ENCODE results near the gene SH2D7.

SH2D7 gene

GRCh38 chr15:78093242-78094020 is 1.1 kb downstream of the SH2D7 start:
- Mint-ChIP-seq H3K4me3 (peak overlapping the region; percentile 44), H3K27ac (no peak overlapping the region), H3K9me3 (no peaks in the 10 kb centered on the region), H3K36me3 (ENCODE audit: low read depth) (no peaks in the 10 kb centered on the region), H3K27me3 (ENCODE audit: low read depth) (peaks cover 3% of the 10 kb centered on the region), H3K4me1 (ENCODE audit: low read depth) (peaks cover 32% of the 10 kb centered on the region)
- DNase-seq (ENCODE audit: low spot score), result no peak

DNA sequence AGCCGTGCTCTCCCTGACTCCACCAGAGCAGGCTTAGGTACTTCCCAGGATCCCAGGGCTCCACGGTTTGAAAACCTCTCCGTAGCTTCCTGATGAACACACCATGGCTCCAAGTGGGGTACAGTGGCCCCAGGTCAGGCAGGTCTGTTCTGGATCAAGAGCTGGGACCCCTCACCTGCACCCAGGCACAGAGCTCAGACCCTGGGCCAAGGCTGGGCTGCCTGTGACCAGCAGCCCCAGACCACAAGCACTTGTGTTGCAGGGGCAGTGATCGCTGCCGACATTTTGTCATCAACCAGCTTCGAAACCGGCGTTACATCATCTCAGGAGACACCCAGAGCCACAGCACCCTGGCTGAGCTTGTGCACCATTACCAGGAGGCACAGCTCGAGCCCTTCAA is 5.3 kb downstream of the SH2D7 start:
- H3K4me3 Mint-ChIP-seq, result no peak overlapping the region
- DNase-seq (ENCODE audit: low spot score), result no peak
- peaks cover 28% of the 10 kb centered on the region for H3K4me1 Mint-ChIP-seq (ENCODE audit: low read depth)
- no peak overlapping the region for H3K27ac Mint-ChIP-seq
- H3K36me3 Mint-ChIP-seq (ENCODE audit: low read depth), result no peaks in the 10 kb centered on the region
- peaks cover 3% of the 10 kb centered on the region for H3K27me3 Mint-ChIP-seq (ENCODE audit: low read depth)
- H3K9me3 Mint-ChIP-seq, result no peaks in the 10 kb centered on the region

DNA sequence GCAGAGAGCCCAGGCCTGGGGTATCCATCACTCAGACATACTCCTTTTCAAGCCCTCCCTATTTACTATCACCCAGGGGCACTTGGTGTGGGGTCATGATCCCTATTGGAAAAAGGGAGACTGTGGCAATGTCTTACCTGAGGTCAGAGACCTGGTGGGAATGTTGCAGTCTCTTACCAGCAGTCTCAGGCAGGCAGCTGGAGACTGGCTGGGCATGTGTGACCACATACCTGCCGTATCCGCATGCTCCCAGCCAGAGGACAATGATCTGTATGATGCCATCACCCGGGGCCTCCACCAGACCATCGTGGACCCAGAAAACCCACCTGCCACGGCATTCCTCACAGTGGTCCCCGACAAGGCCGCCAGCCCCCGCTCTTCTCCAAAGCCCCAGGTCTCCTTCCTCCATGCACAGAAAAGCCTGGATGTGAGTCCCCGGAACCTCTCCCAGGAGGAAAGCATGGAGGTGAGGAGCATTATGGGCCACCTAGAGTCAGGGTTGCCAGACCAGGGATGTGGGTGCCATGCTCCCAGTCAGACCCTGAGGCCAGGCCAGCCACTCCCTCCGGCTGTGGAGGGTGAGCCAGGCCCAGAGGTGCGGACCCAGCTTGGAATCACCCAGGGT is 5.9 kb downstream of the SH2D7 start:
- Mint-ChIP-seq H3K27ac (no peak overlapping the region), H3K4me3 (no peak overlapping the region), H3K27me3 (ENCODE audit: low read depth) (peaks cover 3% of the 10 kb centered on the region), H3K36me3 (ENCODE audit: low read depth) (no peaks in the 10 kb centered on the region), H3K9me3 (no peaks in the 10 kb centered on the region), H3K4me1 (ENCODE audit: low read depth) (peaks cover 30% of the 10 kb centered on the region)
- no peak for DNase-seq (ENCODE audit: low spot score)

GRCh38 chr15:78100886-78101285 is 8.5 kb downstream of the SH2D7 start:
- peak overlapping the region; percentile 21 for H3K27ac Mint-ChIP-seq

GRCh38 chr15:78101423-78102105 is 9.2 kb downstream of the SH2D7 start:
- peaks cover 50% of the 10 kb centered on the region for H3K4me1 Mint-ChIP-seq (ENCODE audit: low read depth)
- H3K36me3 Mint-ChIP-seq (ENCODE audit: low read depth), result no peaks in the 10 kb centered on the region
- DNase-seq (ENCODE audit: low spot score), result no peak
- H3K4me3 Mint-ChIP-seq, result no peak overlapping the region
- H3K27me3 Mint-ChIP-seq (ENCODE audit: low read depth), result no peaks in the 10 kb centered on the region
- H3K27ac Mint-ChIP-seq, result peak overlapping the region; percentile 21
- no peaks in the 10 kb centered on the region for H3K9me3 Mint-ChIP-seq

More at GRCh38 chr15:78100886-78101285, 8.5 kb downstream of the SH2D7 start:
- no peak overlapping the region for H3K4me3 Mint-ChIP-seq
- H3K36me3 Mint-ChIP-seq (ENCODE audit: low read depth), result no peaks in the 10 kb centered on the region
- no peaks in the 10 kb centered on the region for H3K9me3 Mint-ChIP-seq
- no peak for DNase-seq (ENCODE audit: low spot score)
- H3K27me3 Mint-ChIP-seq (ENCODE audit: low read depth), result no peaks in the 10 kb centered on the region
- peaks cover 45% of the 10 kb centered on the region for H3K4me1 Mint-ChIP-seq (ENCODE audit: low read depth)

- H3K4me1 Mint-ChIP-seq (ENCODE audit: low read depth), result peaks cover 53% of the 10 kb centered on the region
Observed at GRCh38 chr15:78102211-78102610, 9.8 kb downstream of the SH2D7 start.

DNA sequence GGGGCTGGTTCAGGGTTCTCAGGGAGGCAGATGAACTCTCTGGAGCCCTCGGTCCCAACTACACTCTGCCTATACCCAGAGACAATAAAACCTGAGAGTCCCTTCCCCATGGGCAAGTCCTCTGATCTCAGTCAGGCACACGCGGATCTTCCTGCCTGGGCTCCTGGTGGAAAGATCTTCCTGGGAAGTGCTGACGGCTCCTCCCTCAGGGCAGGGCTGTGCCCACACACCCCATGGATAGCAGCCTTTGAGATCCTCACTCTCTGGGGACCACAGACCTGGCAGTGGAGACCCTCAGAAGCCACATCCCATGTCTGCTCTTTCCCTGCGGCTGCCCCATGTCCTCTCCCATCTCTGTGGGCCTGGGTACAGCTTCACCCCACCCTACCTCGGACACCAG is 10.4 kb downstream of the SH2D7 start:
- Mint-ChIP-seq H3K27me3 (ENCODE audit: low read depth) (no peaks in the 10 kb centered on the region), H3K27ac (peak overlapping the region; percentile 89), H3K4me3 (peak overlapping the region; percentile 38), H3K36me3 (ENCODE audit: low read depth) (no peaks in the 10 kb centered on the region), H3K4me1 (ENCODE audit: low read depth) (peaks cover 58% of the 10 kb centered on the region), H3K9me3 (no peaks in the 10 kb centered on the region)
- DNase-seq (ENCODE audit: low spot score), result no peak

More at GRCh38 chr15:78102211-78102610, 9.8 kb downstream of the SH2D7 start:
- DNase-seq (ENCODE audit: low spot score), result no peak
- peak overlapping the region; percentile 89 for H3K27ac Mint-ChIP-seq
- H3K36me3 Mint-ChIP-seq (ENCODE audit: low read depth), result no peaks in the 10 kb centered on the region
- H3K4me3 Mint-ChIP-seq, result peak overlapping the region; percentile 38
- no peaks in the 10 kb centered on the region for H3K9me3 Mint-ChIP-seq
- H3K27me3 Mint-ChIP-seq (ENCODE audit: low read depth), result no peaks in the 10 kb centered on the region

DNA sequence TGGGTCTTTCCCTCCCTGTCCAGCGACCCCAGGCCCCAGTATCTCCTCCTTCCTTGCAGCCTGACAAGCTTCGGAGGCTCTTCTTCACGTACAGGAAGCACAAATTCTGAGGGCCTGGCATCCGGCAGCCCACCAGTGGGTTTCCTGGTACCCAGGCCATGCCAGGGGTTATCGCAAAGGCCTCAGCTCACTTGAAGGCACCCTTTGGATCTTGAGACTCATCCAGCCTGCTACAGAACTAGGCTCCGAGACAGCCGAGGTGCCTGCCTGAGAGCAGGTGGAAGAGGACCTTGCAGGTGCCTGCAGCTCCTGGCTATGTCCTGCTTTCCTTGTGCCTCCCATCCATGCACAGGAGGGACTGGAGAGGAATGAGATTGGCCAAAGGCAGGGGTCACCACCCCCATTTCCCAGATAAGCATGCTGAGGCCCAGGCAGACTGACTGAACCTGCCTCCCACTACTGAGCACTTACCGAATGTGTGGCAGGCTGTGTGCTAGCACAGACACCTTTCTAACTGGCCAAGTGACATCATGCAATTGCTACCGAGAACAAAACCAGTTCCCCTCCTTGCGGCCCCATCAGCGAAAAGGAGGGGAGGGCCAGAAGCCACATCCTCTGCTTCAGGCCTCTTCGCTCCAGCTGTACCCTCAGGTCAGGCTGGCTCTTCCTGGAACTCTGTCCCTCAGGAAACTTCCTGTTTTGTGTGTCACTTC is 11.2 kb downstream of the SH2D7 start:
- Mint-ChIP-seq H3K36me3 (ENCODE audit: low read depth) (no peaks in the 10 kb centered on the region), H3K4me1 (ENCODE audit: low read depth) (peaks cover 64% of the 10 kb centered on the region), H3K4me3 (peak overlapping the region; percentile 64), H3K27me3 (ENCODE audit: low read depth) (no peaks in the 10 kb centered on the region), H3K9me3 (no peaks in the 10 kb centered on the region), H3K27ac (peak overlapping the region; percentile 89)
- DNase-seq (ENCODE audit: low spot score), result peak; percentile 76

- H3K4me3 Mint-ChIP-seq, result peak overlapping the region; percentile 64
Observed at GRCh38 chr15:78104119-78104479, 11.7 kb downstream of the SH2D7 start.

DNA sequence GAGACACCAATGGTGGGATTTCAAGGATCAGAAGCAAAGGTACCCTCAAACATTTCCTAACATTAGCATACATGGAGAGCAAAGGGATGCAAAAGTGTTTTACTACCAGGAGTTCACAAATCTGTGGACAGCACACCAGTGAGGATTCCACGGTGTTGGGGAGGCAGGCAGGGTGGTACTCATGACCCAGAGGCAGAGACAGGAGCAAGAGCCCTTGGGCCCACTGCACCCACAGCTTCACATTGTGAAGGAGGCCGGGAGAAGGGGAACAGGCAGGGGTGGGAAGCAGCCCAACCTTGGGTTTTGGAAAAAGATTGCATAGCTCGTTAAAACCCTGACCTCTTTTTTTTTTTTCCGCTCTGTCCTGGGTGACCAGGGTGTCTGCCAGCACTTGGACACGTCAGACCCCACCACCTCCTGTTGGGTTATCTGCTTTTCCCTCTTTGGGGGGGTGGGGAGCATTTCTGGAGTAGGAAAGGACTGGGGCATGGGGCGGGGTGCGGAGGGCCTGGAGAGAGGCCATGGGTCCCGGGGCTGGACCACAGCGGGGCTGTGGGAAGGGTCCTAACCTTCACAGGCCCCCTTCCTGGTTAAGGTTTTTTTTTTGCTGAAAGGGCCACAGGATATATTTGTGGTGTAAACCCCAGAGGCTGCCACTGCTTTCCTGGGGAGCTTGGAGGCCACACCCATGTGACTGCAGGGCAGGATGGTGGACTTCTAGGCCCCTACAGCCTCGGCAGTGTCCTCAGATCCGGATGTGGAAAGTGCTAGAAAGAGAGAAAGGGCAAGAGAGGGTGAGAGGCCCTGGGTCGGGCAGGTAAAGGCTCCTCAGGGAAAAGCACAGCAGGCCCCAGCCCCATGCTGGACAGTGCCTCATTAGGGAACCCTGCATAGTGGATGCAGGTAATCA is 12.5 kb downstream of the SH2D7 start:
- Mint-ChIP-seq H3K9me3 (no peaks in the 10 kb centered on the region), H3K27me3 (ENCODE audit: low read depth) (no peaks in the 10 kb centered on the region), H3K4me1 (ENCODE audit: low read depth) (peaks cover 64% of the 10 kb centered on the region), H3K4me3 (peak overlapping the region; percentile 64), H3K36me3 (ENCODE audit: low read depth) (no peaks in the 10 kb centered on the region), H3K27ac (peak overlapping the region; percentile 89)
- no peak for DNase-seq (ENCODE audit: low spot score)

More at GRCh38 chr15:78104119-78104479, 11.7 kb downstream of the SH2D7 start:
- H3K27ac Mint-ChIP-seq, result peak overlapping the region; percentile 89
- peaks cover 64% of the 10 kb centered on the region for H3K4me1 Mint-ChIP-seq (ENCODE audit: low read depth)
- no peak for DNase-seq (ENCODE audit: low spot score)
- no peaks in the 10 kb centered on the region for H3K27me3 Mint-ChIP-seq (ENCODE audit: low read depth)
- H3K9me3 Mint-ChIP-seq, result no peaks in the 10 kb centered on the region
- H3K36me3 Mint-ChIP-seq (ENCODE audit: low read depth), result no peaks in the 10 kb centered on the region

GRCh38 chr15:78105476-78106241 is 13.3 kb downstream of the SH2D7 start:
- Mint-ChIP-seq H3K4me3 (peak overlapping the region; percentile 64), H3K36me3 (ENCODE audit: low read depth) (no peaks in the 10 kb centered on the region), H3K4me1 (ENCODE audit: low read depth) (peaks cover 64% of the 10 kb centered on the region), H3K27me3 (ENCODE audit: low read depth) (no peaks in the 10 kb centered on the region), H3K27ac (peak overlapping the region; percentile 89), H3K9me3 (no peaks in the 10 kb centered on the region)
- no peak for DNase-seq (ENCODE audit: low spot score)

GRCh38 chr15:78107471-78107870 is 15.1 kb downstream of the SH2D7 start:
- Mint-ChIP-seq H3K4me1 (ENCODE audit: low read depth) (peaks cover 52% of the 10 kb centered on the region), H3K36me3 (ENCODE audit: low read depth) (no peaks in the 10 kb centered on the region), H3K27ac (no peak overlapping the region), H3K4me3 (no peak overlapping the region), H3K27me3 (ENCODE audit: low read depth) (no peaks in the 10 kb centered on the region), H3K9me3 (no peaks in the 10 kb centered on the region)
- no peak for DNase-seq (ENCODE audit: low spot score)
